ENCODE data around the gene SV2C.

- peak; percentile 94 for TF ChIP-seq CTCF (IDR thresholded peaks at IDR 0.05)
- TF ChIP-seq EZH2 (IDR thresholded peaks at IDR 0.05; ENCODE audit: borderline replicate concordance, insufficient read depth, low read depth, low read length, poor library complexity, severe bottlenecking): no peak
Observed at GRCh38 chr5:76175051-76175666, 92.0 kb downstream of the SV2C start.
